KMS-11 (cell line): ENCODE results near the gene LASP1NB.
"Not testable (repeated sequence)": the region's sequence is repeated elsewhere in the genome, so short reads cannot be mapped to it uniquely, and the experiment has no call there.

Experiments used
- H2AFZ ChIP-seq: fragments of 200-600 bp; sonication (generic); 2 replicates; pipeline ENCODE4 v1.6.1; 2016; ENCODE audit warnings: antibody characterized with exemption, mixed run types, low read depth
- H3K27ac ChIP-seq: fragments of 200-600 bp; sonication (generic); 2 replicates; pipeline ENCODE4 v1.6.1; 2016; ENCODE audit warnings: mild to moderate bottlenecking, mixed run types
- H3K27me3 ChIP-seq: fragments of 200-600 bp; sonication (generic); 2 replicates; pipeline ENCODE4 v1.6.1; 2017; ENCODE audit warnings: mild to moderate bottlenecking, low read depth, mixed run types, moderate library complexity; ENCODE audit not compliant: insufficient read depth
- H3K36me3 ChIP-seq: fragments of 200-600 bp; sonication (generic); 2 replicates; pipeline ENCODE4 v1.6.1; 2017; ENCODE audit warnings: mild to moderate bottlenecking, mixed run types; ENCODE audit not compliant: insufficient read depth
- H3K4me1 ChIP-seq: fragments of 200-600 bp; sonication (generic); 2 replicates; pipeline ENCODE4 v1.6.1; 2016; ENCODE audit warnings: mild to moderate bottlenecking, low read depth, mixed run types; ENCODE audit not compliant: poor library complexity, severe bottlenecking
- H3K4me2 ChIP-seq: fragments of 200-600 bp; sonication (generic); 2 replicates; pipeline ENCODE4 v1.7.0; 2016; ENCODE audit warnings: mild to moderate bottlenecking, mixed run types
- H3K4me3 ChIP-seq: fragments of 200-600 bp; sonication (generic); IDR thresholded peaks from 2 replicates; pipeline ENCODE4 v1.6.1; 2017; ENCODE audit warnings: low read depth, low read length, mixed read lengths; ENCODE audit not compliant: insufficient read depth
- H3K79me2 ChIP-seq: fragments of 200-600 bp; sonication (generic); 2 replicates; pipeline ENCODE4 v1.6.1; 2016; ENCODE audit warnings: low read depth, mixed run types; ENCODE audit not compliant: insufficient read depth
- H3K9ac ChIP-seq: fragments of 200-600 bp; sonication (generic); 2 replicates; pipeline ENCODE4 v1.6.1; 2016; ENCODE audit warnings: mild to moderate bottlenecking, mixed run types
- H4K20me1 ChIP-seq: fragments of 200-600 bp; sonication (generic); 2 replicates; pipeline ENCODE4 v1.6.1; 2016; ENCODE audit warnings: mild to moderate bottlenecking, mixed run types; ENCODE audit not compliant: insufficient read depth
- CTCF ChIP-seq: fragments of 200-600 bp; sonication (generic); conservative IDR thresholded peaks from 2 replicates; pipeline ENCODE4 v1.6.1; 2017; ENCODE audit warnings: low read depth, mild to moderate bottlenecking, antibody characterized with exemption, low read length, moderate library complexity, mixed read lengths

The LASP1NB gene

GRCh38 chr17:38967290-38967738 is 41.9 kb downstream of the LASP1NB start, which contains the start of gene FBXO47:
Gene FBXO47 (minus strand): TSS chr17:38967403. CDS start chr17:38963025, 4,378 bp downstream.
- Histone ChIP-seq H3K9ac (no peak within 1 kb of the TSS), H3K36me3 (no peaks in the 10 kb centered on the region), H3K79me2 (no peaks in the 10 kb centered on the region), H3K27me3 (no peaks in the 10 kb centered on the region), H4K20me1 (no peaks in the 10 kb centered on the region), H2AFZ (no peak within 1 kb of the TSS), H3K4me3 (no peak within 1 kb of the TSS), H3K27ac (no peak within 1 kb of the TSS), H3K4me1 (no peaks in the 10 kb centered on the region), H3K4me2 (no peak within 1 kb of the TSS)
- no peak for TF ChIP-seq CTCF

GRCh38 chr17:38969281-38969680 is 43.9 kb downstream of the LASP1NB start:
- H2AFZ ChIP-seq = no peak overlapping the region
- no peak overlapping the region for H3K4me2 ChIP-seq
- no peaks in the 10 kb centered on the region for H3K27me3 ChIP-seq
- no peak for TF ChIP-seq CTCF
- no peak overlapping the region for H3K27ac ChIP-seq
- H4K20me1 ChIP-seq = no peaks in the 10 kb centered on the region
- H3K4me3 ChIP-seq = no peak overlapping the region
- H3K9ac ChIP-seq = no peak overlapping the region
- H3K4me1 ChIP-seq = no peaks in the 10 kb centered on the region
- no peaks in the 10 kb centered on the region for H3K36me3 ChIP-seq
- no peaks in the 10 kb centered on the region for H3K79me2 ChIP-seq

- no peaks in the 10 kb centered on the region for H3K27me3 ChIP-seq
- H4K20me1 ChIP-seq = no peaks in the 10 kb centered on the region
- H3K27ac ChIP-seq = no peak overlapping the region
- H3K4me2 ChIP-seq = no peak overlapping the region
- no peak overlapping the region for H3K4me3 ChIP-seq
- no peaks in the 10 kb centered on the region for H3K79me2 ChIP-seq
- H2AFZ ChIP-seq = no peak overlapping the region
- H3K36me3 ChIP-seq = no peaks in the 10 kb centered on the region
- 0 out of 2 replicates have a peak, but pooled peaks have one; percentile 17 for TF ChIP-seq CTCF
- no peak overlapping the region for H3K9ac ChIP-seq
- H3K4me1 ChIP-seq = no peaks in the 10 kb centered on the region
Measured at GRCh38 chr17:38970128-38970527, 44.7 kb downstream of the LASP1NB start.

GRCh38 chr17:38970804-38971203 is 45.4 kb downstream of the LASP1NB start:
- H3K4me2 ChIP-seq = no peak overlapping the region
- no peak overlapping the region for H3K27ac ChIP-seq
- H3K4me3 ChIP-seq = no peak overlapping the region
- no peaks in the 10 kb centered on the region for H3K27me3 ChIP-seq
- H2AFZ ChIP-seq = no peak overlapping the region
- H4K20me1 ChIP-seq = no peaks in the 10 kb centered on the region
- H3K9ac ChIP-seq = no peak overlapping the region
- TF ChIP-seq CTCF = no peak
- H3K4me1 ChIP-seq = no peaks in the 10 kb centered on the region
- H3K79me2 ChIP-seq = no peaks in the 10 kb centered on the region
- no peaks in the 10 kb centered on the region for H3K36me3 ChIP-seq

GRCh38 chr17:38976187-38976551 is 50.8 kb downstream of the LASP1NB start:
- not testable (repeated sequence) for H3K4me3 ChIP-seq, H4K20me1 ChIP-seq, H3K4me1 ChIP-seq, H3K27me3 ChIP-seq, H3K27ac ChIP-seq, H3K9ac ChIP-seq, H3K36me3 ChIP-seq, H2AFZ ChIP-seq, H3K79me2 ChIP-seq, H3K4me2 ChIP-seq
